ENCODE measurements around the gene KIF21B. TPM values are rescaled to one million over a fixed set of nuclear protein-coding genes. Genes with fewer than 3 reads are reported as not detected.

Gene KIF21B
- total RNA-seq, 1 donor from 2014 or later = 7.6 TPM

DNA sequence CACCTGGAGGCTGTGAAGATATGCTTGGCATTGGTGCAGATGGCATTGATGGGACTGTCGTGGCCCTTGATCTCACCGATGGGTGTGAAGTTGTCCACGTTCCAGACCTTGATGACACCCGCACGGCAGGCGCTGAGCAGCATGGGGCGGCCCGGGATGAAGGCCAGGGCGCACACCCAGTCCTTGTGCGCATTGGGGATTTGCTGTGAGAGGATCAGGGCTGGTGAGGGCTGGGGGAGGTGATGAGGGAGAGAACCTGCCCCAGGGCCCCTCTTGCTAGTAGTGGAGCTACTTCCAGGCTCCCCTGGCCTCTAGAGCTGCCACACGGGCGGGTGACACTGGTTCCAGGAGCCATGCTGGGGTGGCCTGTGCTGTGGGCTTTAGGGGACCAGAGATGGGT, 48.8 kb downstream of the KIF21B start:
- TF ChIP-seq, protein P1, sequence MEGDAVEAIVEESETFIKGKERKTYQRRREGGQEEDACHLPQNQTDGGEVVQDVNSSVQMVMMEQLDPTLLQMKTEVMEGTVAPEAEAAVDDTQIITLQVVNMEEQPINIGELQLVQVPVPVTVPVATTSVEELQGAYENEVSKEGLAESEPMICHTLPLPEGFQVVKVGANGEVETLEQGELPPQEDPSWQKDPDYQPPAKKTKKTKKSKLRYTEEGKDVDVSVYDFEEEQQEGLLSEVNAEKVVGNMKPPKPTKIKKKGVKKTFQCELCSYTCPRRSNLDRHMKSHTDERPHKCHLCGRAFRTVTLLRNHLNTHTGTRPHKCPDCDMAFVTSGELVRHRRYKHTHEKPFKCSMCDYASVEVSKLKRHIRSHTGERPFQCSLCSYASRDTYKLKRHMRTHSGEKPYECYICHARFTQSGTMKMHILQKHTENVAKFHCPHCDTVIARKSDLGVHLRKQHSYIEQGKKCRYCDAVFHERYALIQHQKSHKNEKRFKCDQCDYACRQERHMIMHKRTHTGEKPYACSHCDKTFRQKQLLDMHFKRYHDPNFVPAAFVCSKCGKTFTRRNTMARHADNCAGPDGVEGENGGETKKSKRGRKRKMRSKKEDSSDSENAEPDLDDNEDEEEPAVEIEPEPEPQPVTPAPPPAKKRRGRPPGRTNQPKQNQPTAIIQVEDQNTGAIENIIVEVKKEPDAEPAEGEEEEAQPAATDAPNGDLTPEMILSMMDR (conservative IDR thresholded peaks at IDR 0.05) = no peak
- H3K4me3 Mint-ChIP-seq = no peak overlapping the region
- H3K27me3 Mint-ChIP-seq = no peaks in the 10 kb centered on the region
- no peaks in the 10 kb centered on the region for H3K36me3 Mint-ChIP-seq
- H3K4me1 Mint-ChIP-seq (ENCODE audit: unreplicated experiment) = no peaks in the 10 kb centered on the region
- H3K27ac Mint-ChIP-seq = no peak overlapping the region
- DNase-seq (ENCODE audit: extremely low spot score, unreplicated experiment) = no peak
- no peaks in the 10 kb centered on the region for H3K9me3 Mint-ChIP-seq

DNA sequence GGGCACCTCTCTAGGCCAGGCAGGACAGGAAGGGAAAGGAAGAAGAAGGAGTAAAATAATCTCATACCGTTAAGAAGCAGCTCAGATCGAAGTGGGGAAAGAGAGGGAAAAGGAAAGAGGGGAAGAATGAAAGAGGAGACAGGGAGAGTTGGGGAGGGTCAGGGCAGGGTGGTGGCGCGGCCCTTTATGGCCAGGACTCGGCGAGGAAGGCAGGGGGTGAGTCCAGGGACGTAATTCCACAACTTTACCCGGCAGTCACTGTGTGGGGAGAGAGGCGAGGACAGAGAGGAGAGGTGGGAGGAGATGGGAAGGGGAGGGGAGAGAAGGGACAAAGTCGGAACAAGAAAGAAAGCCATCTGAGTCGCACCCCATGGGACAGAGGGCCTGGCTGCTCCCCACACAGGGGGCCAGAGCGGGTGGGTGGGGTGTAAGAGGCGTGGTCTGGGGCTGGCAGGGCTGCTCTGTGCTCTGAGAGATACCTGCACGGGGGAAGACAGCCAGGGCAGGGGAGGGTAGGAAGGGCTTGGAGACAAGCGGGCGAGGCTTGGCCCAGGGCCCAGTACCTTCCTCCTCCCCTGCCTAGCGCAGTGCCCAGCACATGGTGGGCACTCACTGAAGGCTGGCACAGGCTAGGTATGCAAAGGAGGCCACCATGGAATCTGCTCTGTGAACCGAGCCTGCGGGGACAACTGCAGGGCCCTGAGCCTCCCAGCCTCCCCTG, 49.4 kb downstream of the KIF21B start:
- Mint-ChIP-seq H3K36me3 (no peaks in the 10 kb centered on the region), H3K27ac (no peak overlapping the region), H3K4me3 (no peak overlapping the region)

GRCh38 chr1:200972985-200973742, 50.4 kb downstream of the KIF21B start:
- H3K36me3 Mint-ChIP-seq = no peaks in the 10 kb centered on the region

More for the DNA sequence above, 49.4 kb downstream of the KIF21B start:
- Mint-ChIP-seq H3K9me3 (no peaks in the 10 kb centered on the region), H3K4me1 (ENCODE audit: unreplicated experiment) (no peaks in the 10 kb centered on the region), H3K27me3 (peaks cover 3% of the 10 kb centered on the region)
- no peak for DNase-seq (ENCODE audit: extremely low spot score, unreplicated experiment)
- TF ChIP-seq, protein P1 (conservative IDR thresholded peaks at IDR 0.05) = no peak

DNA sequence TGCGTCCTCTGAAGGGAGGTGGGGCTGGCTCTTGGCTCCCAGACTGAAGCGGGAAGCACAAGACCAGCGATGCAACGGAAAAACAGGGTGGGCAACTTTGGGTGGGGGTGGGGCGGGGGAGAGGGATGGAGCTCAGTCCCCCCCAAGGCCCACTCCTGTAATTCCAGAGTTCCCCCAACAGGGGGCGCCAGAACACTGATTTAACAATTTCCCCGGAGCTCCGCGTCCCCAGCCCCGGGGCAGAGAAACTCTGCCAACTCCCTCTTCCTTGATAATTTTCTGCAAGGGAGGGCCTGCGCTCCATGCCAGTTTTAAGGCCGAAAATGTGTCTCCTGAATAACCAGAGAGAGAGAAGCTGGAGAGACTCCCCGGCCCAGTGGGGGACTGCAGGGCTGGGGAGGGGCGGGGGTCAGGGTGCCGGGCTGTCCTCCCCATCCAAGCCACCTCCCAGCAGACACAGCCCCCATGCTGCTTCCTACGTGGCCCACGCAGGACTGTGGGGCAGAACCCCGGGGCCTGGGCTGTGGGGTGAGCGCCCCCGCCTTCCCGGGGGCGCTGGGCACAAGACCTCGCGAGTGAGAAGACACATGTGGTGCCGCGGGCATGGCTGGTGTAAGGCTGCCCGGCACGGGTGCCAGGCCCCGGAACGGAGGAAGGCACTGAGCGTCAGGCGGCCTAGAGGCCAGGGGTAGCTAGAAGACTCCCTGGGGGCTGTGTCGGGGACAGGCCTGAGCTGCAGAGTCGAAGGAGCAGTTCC, 51.4 kb downstream of the KIF21B start:
- no peak for DNase-seq (ENCODE audit: extremely low spot score, unreplicated experiment)
- no peak overlapping the region for H3K4me3 Mint-ChIP-seq
- peaks cover 3% of the 10 kb centered on the region for H3K27me3 Mint-ChIP-seq
- H3K4me1 Mint-ChIP-seq (ENCODE audit: unreplicated experiment) = no peaks in the 10 kb centered on the region
- TF ChIP-seq, protein P1 (conservative IDR thresholded peaks at IDR 0.05) = peak; percentile 99
- no peak overlapping the region for H3K27ac Mint-ChIP-seq
- no peaks in the 10 kb centered on the region for H3K36me3 Mint-ChIP-seq
- no peaks in the 10 kb centered on the region for H3K9me3 Mint-ChIP-seq

More at GRCh38 chr1:200972985-200973742, 50.4 kb downstream of the KIF21B start:
- H3K27ac Mint-ChIP-seq = no peak overlapping the region
- DNase-seq (ENCODE audit: extremely low spot score, unreplicated experiment) = no peak
- H3K9me3 Mint-ChIP-seq = no peaks in the 10 kb centered on the region
- H3K4me3 Mint-ChIP-seq = no peak overlapping the region
- TF ChIP-seq, protein P1 (conservative IDR thresholded peaks at IDR 0.05) = no peak
- no peaks in the 10 kb centered on the region for H3K4me1 Mint-ChIP-seq (ENCODE audit: unreplicated experiment)
- peaks cover 3% of the 10 kb centered on the region for H3K27me3 Mint-ChIP-seq

- Mint-ChIP-seq H3K4me3 (no peak overlapping the region), H3K27me3 (peaks cover 3% of the 10 kb centered on the region), H3K36me3 (no peaks in the 10 kb centered on the region), H3K27ac (peak overlapping the region; percentile 63), H3K4me1 (ENCODE audit: unreplicated experiment) (no peaks in the 10 kb centered on the region), H3K9me3 (no peaks in the 10 kb centered on the region)
- no peak for DNase-seq (ENCODE audit: extremely low spot score, unreplicated experiment)
- TF ChIP-seq, protein P1 (conservative IDR thresholded peaks at IDR 0.05) = no peak
Measured at GRCh38 chr1:200971428-200971903, 52.0 kb downstream of the KIF21B start.
